ENCODE results near the gene PYCR2. TPM values are rescaled to one million over a fixed set of nuclear protein-coding genes. Genes with fewer than 3 reads are reported as not detected.

Gene PYCR2
- total RNA-seq, 1 donor from 2014 or later: 126 TPM

GRCh38 chr1:225881081-225881958, 42.7 kb downstream of the PYCR2 start:
- H3K4me3 ChIP-seq: peak overlapping the region; percentile 57 to 90
- H3K4me1 ChIP-seq: peaks cover 25 to 46% of the 10 kb centered on the region in 2 donors
- intact Hi-C loops (cut with DNase I): loop anchor here (2.0 to 5.0 kb wide), 3 partner anchors 17 to 181 kb away; partner anchors contain the start of gene H3-3A
- no peaks in the 10 kb centered on the region for H3K9me3 ChIP-seq
- peak overlapping the region; percentile 87 to 90 for H3K27ac ChIP-seq
- peaks cover 0 to 1% of the 10 kb centered on the region in 2 donors for H3K36me3 ChIP-seq
- no peak for TF ChIP-seq CTCF (IDR thresholded peaks at IDR 0.05)
- DNase-seq (ENCODE audit: low spot score in 2 of 2): peak in 1 of 2 donors; percentile 78
- H3K27me3 ChIP-seq: no peaks in the 10 kb centered on the region

- intact Hi-C loops (cut with DNase I): loop anchor here (2.0 to 5.0 kb wide), 3 partner anchors 16 to 182 kb away; partner anchors contain the start of gene H3-3A
- no peak for DNase-seq (ENCODE audit: low spot score in 2 of 2)
- no peaks in the 10 kb centered on the region for H3K9me3 ChIP-seq
- TF ChIP-seq CTCF (IDR thresholded peaks at IDR 0.05): no peak
- peaks cover 25 to 46% of the 10 kb centered on the region in 2 donors for H3K4me1 ChIP-seq
- peak overlapping the region; percentile 87 to 90 for H3K27ac ChIP-seq
- no peaks in the 10 kb centered on the region for H3K27me3 ChIP-seq
- H3K36me3 ChIP-seq: peaks cover under 1 to 6% of the 10 kb centered on the region in 2 donors
- H3K4me3 ChIP-seq: peak overlapping the region; percentile 57 to 90
Measured at GRCh38 chr1:225880636-225881035, 43.4 kb downstream of the PYCR2 start.

- peak overlapping the region; percentile 56 to 87 for H3K27ac ChIP-seq
- H3K4me3 ChIP-seq: peak overlapping the region in 1 of 2 donors; percentile 90
Measured at GRCh38 chr1:225880222-225880588, 43.8 kb downstream of the PYCR2 start.

GRCh38 chr1:225879521-225880221, 44.4 kb downstream of the PYCR2 start:
- no peak for TF ChIP-seq CTCF (IDR thresholded peaks at IDR 0.05)

More at GRCh38 chr1:225880222-225880588, 43.8 kb downstream of the PYCR2 start:
- intact Hi-C loops (cut with DNase I): loop anchor here (2.0 to 5.0 kb wide), 3 partner anchors 15 to 182 kb away; partner anchors contain the start of gene H3-3A
- H3K4me1 ChIP-seq: peaks cover 25 to 46% of the 10 kb centered on the region in 2 donors
- peaks cover 5 to 11% of the 10 kb centered on the region in 2 donors for H3K36me3 ChIP-seq
- no peaks in the 10 kb centered on the region for H3K9me3 ChIP-seq
- DNase-seq (ENCODE audit: low spot score in 2 of 2): no peak
- TF ChIP-seq CTCF (IDR thresholded peaks at IDR 0.05): no peak
- no peaks in the 10 kb centered on the region for H3K27me3 ChIP-seq

GRCh38 chr1:225878282-225878681, 45.8 kb downstream of the PYCR2 start:
- peak overlapping the region; percentile 56 to 87 for H3K27ac ChIP-seq
- H3K27me3 ChIP-seq: no peaks in the 10 kb centered on the region
- H3K4me1 ChIP-seq: peaks cover 25 to 46% of the 10 kb centered on the region in 2 donors
- peaks cover 17 to 29% of the 10 kb centered on the region in 2 donors for H3K36me3 ChIP-seq
- H3K4me3 ChIP-seq: peak overlapping the region in 1 of 2 donors; percentile 3
- intact Hi-C loops (cut with DNase I): no loop called here
- DNase-seq (ENCODE audit: low spot score in 2 of 2): no peak
- no peaks in the 10 kb centered on the region for H3K9me3 ChIP-seq
- no peak for TF ChIP-seq CTCF (IDR thresholded peaks at IDR 0.05)

More at GRCh38 chr1:225879521-225880221, 44.4 kb downstream of the PYCR2 start:
- no peaks in the 10 kb centered on the region for H3K27me3 ChIP-seq
- H3K27ac ChIP-seq: peak overlapping the region; percentile 56 to 87
- intact Hi-C loops (cut with DNase I): loop anchor here (2.0 to 5.0 kb wide), 3 partner anchors 15 to 183 kb away; partner anchors contain the start of gene H3-3A
- peaks cover 25 to 46% of the 10 kb centered on the region in 2 donors for H3K4me1 ChIP-seq
- H3K4me3 ChIP-seq: peak overlapping the region in 1 of 2 donors; percentile 90
- peaks cover 8 to 15% of the 10 kb centered on the region in 2 donors for H3K36me3 ChIP-seq
- no peak for DNase-seq (ENCODE audit: low spot score in 2 of 2)
- no peaks in the 10 kb centered on the region for H3K9me3 ChIP-seq

Data from ascending aorta (tissue), 2 donors.